Tibial nerve (tissue), 4 donors: ENCODE data around the gene FICD. TPM values are rescaled to one million over a fixed set of nuclear protein-coding genes. Genes with fewer than 3 reads are reported as not detected.
"Not testable (repeated sequence)": the region's sequence is repeated elsewhere in the genome, so short reads cannot be mapped to it uniquely, and the experiment has no call there.

Experiments used
- DNase-seq, 2 donors: peaks; one replicate each; pipeline ENCODE4 v3.0.0-alpha.2; 2019; ENCODE audit warnings: low spot score in 2 of 2
- H3K27ac ChIP-seq, 4 donors: fragments of 200-600 bp; sonication (generic) in 3 of 4; one replicate each; pipeline ENCODE4 v1.5.1; 2017 to 2019; ENCODE audit warnings: mild to moderate bottlenecking in 1 of 4
- H3K27me3 ChIP-seq, 2 donors: fragments of 200-600 bp; sonication (generic) in 1 of 2; one replicate each; pipeline versions ENCODE4 v1.5.1 to v1.6.0; 2017 to 2019
- H3K36me3 ChIP-seq, 3 donors: fragments of 200-600 bp; sonication (generic); one replicate each; pipeline ENCODE4 v1.5.1; 2018 to 2019
- H3K4me1 ChIP-seq, 4 donors: fragments of 200-600 bp; sonication (generic) in 3 of 4; one replicate each; pipeline ENCODE4 v1.5.1; 2017 to 2019
- H3K4me3 ChIP-seq, 4 donors: fragments of 200-600 bp; sonication (generic) in 3 of 4; one replicate each; pipeline ENCODE4 v1.5.1; 2017 to 2019; ENCODE audit warnings: mild to moderate bottlenecking in 1 of 4, moderate library complexity in 1 of 4
- H3K9me3 ChIP-seq, 4 donors: fragments of 200-600 bp; sonication (generic) in 3 of 4; one replicate each; pipeline ENCODE4 v1.5.1; 2017 to 2019
- EP300 ChIP-seq, 2 donors: sonication (generic); formaldehyde crosslinking; IDR thresholded peaks; one replicate each; pipeline ENCODE4 v1.6.1; 2017; ENCODE audit warnings: antibody characterized with exemption in 2 of 2, mild to moderate bottlenecking in 1 of 2
- POLR2A ChIP-seq, 2 donors: fragments of 450-650 bp; IDR thresholded peaks; one replicate each; pipeline ENCODE4 v1.6.1; 2017; ENCODE audit warnings: antibody characterized with exemption in 2 of 2, mild to moderate bottlenecking in 2 of 2, moderate library complexity in 2 of 2
- WGBS, 2 donors: methylation state at CpG; one replicate each; pipeline ENCODE4 v1.1.5; 2018; 5-methylcytosine and 5-hydroxymethylcytosine counted together
- total RNA-seq, 4 donors: library from RNA; depleted of rRNA; stranded (reverse); fragments of >200 nt; gene quantifications; one replicate each; pipeline ENCODE4 v1.1.0, GENCODE V29; 2016
- TF ChIP-seq, protein P1 (sequence below), 5 experiments: fragments of 200-600 bp in 3 of 5; fragments of 450-650 bp in 2 of 5; sonication (generic) in 3 of 5; IDR thresholded peaks; one replicate each; pipeline ENCODE4 v1.5.1; 2016 to 2019; ENCODE audit warnings: antibody characterized with exemption in 5 of 5, mild to moderate bottlenecking in 3 of 5, moderate library complexity in 2 of 5

FICD gene
- total RNA-seq, 4 donors from 2014 or later: 4.8 to 13.2 (median 8.3) TPM

DNA sequence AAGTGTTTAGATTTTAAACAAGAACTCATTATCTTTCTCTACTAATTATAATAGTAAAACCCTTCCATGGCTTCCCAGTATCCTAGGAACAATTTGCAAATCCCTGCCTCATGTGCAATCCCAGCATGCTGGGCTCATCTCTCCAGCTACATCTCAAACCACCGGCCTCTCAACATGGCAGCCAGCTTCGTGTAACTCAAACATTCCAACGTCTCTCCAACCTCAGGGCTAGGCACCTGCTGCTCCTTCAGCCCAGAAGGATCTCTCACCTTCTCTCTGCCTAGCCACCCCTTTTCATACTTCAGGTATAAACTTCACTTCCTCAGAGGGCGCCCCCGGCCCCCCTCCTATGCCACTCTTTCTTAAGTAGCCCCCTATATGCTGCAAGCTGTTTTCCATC lies 38.7 kb downstream of the FICD start:
- Histone ChIP-seq H3K9me3 (no peaks in the 10 kb centered on the region), H3K4me1 (peaks cover 0 to 77% (median 6%) of the 10 kb centered on the region in 4 donors), H3K36me3 (peaks cover 0 to 12% (median 0%) of the 10 kb centered on the region in 3 donors), H3K27me3 (no peaks in the 10 kb centered on the region), H3K4me3 (no peak overlapping the region), H3K27ac (no peak overlapping the region)
- DNase-seq: no peak
- TF ChIP-seq, protein P1, sequence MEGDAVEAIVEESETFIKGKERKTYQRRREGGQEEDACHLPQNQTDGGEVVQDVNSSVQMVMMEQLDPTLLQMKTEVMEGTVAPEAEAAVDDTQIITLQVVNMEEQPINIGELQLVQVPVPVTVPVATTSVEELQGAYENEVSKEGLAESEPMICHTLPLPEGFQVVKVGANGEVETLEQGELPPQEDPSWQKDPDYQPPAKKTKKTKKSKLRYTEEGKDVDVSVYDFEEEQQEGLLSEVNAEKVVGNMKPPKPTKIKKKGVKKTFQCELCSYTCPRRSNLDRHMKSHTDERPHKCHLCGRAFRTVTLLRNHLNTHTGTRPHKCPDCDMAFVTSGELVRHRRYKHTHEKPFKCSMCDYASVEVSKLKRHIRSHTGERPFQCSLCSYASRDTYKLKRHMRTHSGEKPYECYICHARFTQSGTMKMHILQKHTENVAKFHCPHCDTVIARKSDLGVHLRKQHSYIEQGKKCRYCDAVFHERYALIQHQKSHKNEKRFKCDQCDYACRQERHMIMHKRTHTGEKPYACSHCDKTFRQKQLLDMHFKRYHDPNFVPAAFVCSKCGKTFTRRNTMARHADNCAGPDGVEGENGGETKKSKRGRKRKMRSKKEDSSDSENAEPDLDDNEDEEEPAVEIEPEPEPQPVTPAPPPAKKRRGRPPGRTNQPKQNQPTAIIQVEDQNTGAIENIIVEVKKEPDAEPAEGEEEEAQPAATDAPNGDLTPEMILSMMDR (IDR thresholded peaks at IDR 0.05): no peak
- no peak for TF ChIP-seq POLR2A (IDR thresholded peaks at IDR 0.05)
- no peak for TF ChIP-seq EP300 (IDR thresholded peaks at IDR 0.05)
- WGBS, 2 donors: 90 to 91% methylated on average over 5 of the region's 5 CpGs

DNA sequence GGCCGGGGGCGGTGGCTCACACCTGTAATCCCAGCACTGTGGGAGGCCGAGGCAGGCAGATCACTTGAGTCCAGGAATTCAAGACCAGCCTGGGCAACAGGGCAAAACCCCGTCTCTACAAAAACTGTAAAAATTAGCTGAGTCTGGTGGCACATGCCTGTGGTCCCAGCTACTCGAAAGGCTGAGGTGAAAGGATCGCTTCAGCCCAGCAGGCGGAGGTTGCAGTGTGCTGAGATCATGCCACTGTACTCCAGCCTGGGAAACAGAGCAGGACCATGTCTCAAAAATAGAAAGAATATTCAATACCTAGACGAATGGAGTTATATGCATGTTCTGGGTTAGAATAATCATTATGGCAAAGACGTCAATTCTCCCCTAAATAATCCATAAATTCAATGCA lies 40.3 kb downstream of the FICD start:
- H3K27ac ChIP-seq, H3K27me3 ChIP-seq, H3K36me3 ChIP-seq, DNase-seq, H3K4me3 ChIP-seq, H3K9me3 ChIP-seq: not testable (repeated sequence)
- H3K4me1 ChIP-seq: peaks cover 0 to 92% (median 21%) of the 10 kb centered on the region in 4 donors
- 85 to 88% methylated on average over 9 of the region's 9 CpGs for WGBS, 2 donors

DNA sequence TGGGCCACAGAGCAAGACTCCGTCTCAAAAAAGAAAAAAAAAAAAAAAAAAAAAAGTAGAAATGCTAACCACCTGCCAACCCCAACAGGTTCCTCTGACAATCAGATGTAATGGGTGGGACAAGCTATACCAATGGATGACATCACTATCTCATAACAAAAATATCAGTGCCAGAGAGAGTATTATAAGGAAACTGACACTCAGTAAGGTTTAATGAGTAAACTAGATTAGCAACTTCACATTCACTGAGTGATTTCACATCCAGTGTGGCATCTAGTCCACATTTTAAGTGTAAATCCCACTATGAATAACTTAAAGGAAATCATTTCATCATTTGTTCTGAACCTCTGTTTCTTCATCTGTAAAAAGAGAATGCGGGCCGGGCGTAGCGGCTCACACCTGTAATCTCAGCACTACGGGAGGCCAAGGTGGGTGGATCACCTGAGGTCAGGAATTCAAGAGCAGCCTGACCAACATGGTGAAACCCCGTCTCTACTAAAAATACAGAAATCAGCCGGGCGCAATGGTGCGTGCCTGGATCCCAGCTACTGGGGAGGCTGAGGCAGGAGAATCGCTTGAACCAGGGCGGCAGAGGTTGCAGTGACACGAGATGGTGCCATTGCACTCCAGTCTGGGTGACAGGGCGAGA lies 44.1 kb downstream of the FICD start:
- Histone ChIP-seq H3K9me3 (no peaks in the 10 kb centered on the region), H3K36me3 (peaks cover 0 to 8% (median 0%) of the 10 kb centered on the region in 3 donors), H3K4me3 (no peak overlapping the region), H3K27ac (no peak overlapping the region), H3K27me3 (no peaks in the 10 kb centered on the region), H3K4me1 (peaks cover 0 to 73% (median 23%) of the 10 kb centered on the region in 4 donors)
- 84 to 93% methylated on average over 14 of the region's 14 CpGs for WGBS, 2 donors
- DNase-seq: no peak
- TF ChIP-seq, protein P1 (IDR thresholded peaks at IDR 0.05): no peak
- TF ChIP-seq POLR2A (IDR thresholded peaks at IDR 0.05): no peak
- TF ChIP-seq EP300 (IDR thresholded peaks at IDR 0.05): no peak

DNA sequence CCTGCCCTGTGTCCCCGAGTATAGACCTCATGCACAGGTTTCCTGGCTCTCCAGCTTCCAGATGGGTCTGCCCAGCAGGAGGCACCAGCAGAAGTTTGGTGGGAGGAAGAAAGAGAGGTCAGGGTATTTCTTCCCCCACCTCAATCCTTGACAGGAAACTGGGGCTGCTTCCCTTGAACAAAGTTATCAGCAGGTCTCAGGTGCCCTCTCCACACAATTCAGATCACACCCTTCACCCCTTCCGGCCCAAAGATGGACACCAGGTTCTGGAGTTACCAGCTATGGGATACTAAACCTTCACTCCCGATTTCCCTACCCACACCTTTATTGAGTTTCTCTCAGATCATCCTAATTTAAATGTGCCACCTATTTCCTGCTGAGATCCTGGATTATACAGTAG lies 44.7 kb downstream of the FICD start:
- Histone ChIP-seq H3K4me3 (peak overlapping the region in 3 of 4 donors; percentile 62 to 96 (median 95)), H3K36me3 (peaks cover 0 to 14% (median 0%) of the 10 kb centered on the region in 3 donors), H3K9me3 (no peaks in the 10 kb centered on the region), H3K27me3 (no peaks in the 10 kb centered on the region), H3K4me1 (peaks cover 0 to 75% (median 23%) of the 10 kb centered on the region in 4 donors), H3K27ac (no peak overlapping the region)
- TF ChIP-seq POLR2A (IDR thresholded peaks at IDR 0.05) (no peak), EP300 (IDR thresholded peaks at IDR 0.05) (no peak)
- TF ChIP-seq, protein P1 (IDR thresholded peaks at IDR 0.05): no peak
- DNase-seq: no peak
- 57 to 60% methylated on average over 3 of the region's 3 CpGs for WGBS, 2 donors

DNA sequence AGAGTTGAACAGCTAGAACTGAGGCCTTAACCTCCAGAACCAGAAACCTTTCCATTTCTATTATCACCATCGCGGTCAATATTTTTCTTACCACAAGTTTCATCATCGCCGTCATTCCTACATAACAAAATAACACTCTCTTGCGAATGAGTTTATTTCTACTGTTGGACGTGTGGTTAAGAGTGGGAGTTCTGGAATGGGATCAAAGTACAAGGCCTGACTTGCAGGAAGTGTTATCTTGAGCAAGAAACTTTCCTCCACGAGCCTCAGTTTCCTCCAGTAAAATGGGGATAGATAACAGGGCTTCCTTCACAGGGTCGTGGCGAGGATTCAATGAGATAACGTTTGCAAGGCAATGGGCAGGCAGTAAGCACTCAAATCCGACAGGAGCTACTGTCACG lies 45.2 kb downstream of the FICD start:
- DNase-seq: no peak
- peak overlapping the region; percentile 81 to 97 (median 89) for H3K27ac ChIP-seq
- 0% methylated on average over 12 of the region's 12 CpGs for WGBS, 2 donors
- TF ChIP-seq EP300 (IDR thresholded peaks at IDR 0.05): no peak
- no peak for TF ChIP-seq POLR2A (IDR thresholded peaks at IDR 0.05)
- TF ChIP-seq, protein P1 (IDR thresholded peaks at IDR 0.05): no peak
- peaks cover 0 to 75% (median 23%) of the 10 kb centered on the region in 4 donors for H3K4me1 ChIP-seq
- H3K9me3 ChIP-seq: no peaks in the 10 kb centered on the region
- H3K4me3 ChIP-seq: peak overlapping the region; percentile 62 to 96 (median 88)
- peaks cover 0 to 20% (median 0%) of the 10 kb centered on the region in 3 donors for H3K36me3 ChIP-seq
- no peaks in the 10 kb centered on the region for H3K27me3 ChIP-seq
